Activated B cell treated with CpG ODN at 0.5 μM for 24 hours (primary cell): ENCODE data around the gene CNIH2. TPM values are rescaled to one million over a fixed set of nuclear protein-coding genes. Genes with fewer than 3 reads are reported as not detected.

Experiments
- ATAC-seq: fragments of 200-7000 bp; cut with Tn5 transposase; one replicate; pipeline ENCODE4 v1.10.0; 2021; ENCODE audit warnings: low read depth, mild to moderate bottlenecking, moderate library complexity
- CTCF ChIA-PET: fragments of 350-600 bp; sonication (Branson Sonifier 250); formaldehyde crosslinking; loops from one replicate; lab custom pipeline; 2021; ENCODE audit warnings: antibody characterized with exemption; lab: Charles Lee
- POLR2A ChIA-PET: fragments of 350-600 bp; sonication (Branson Sonifier 250); formaldehyde crosslinking; loops from one replicate; lab custom pipeline; 2021; ENCODE audit warnings: antibody characterized with exemption; lab: Charles Lee
- DNase-seq: peaks from one replicate; pipeline ENCODE4 v3.0.0; 2022
- H3K27ac Mint-ChIP-seq: one replicate; pipeline ENCODE4 v1.8.0; 2020; ENCODE audit warnings: mixed read lengths
- H3K27me3 Mint-ChIP-seq: one replicate; pipeline ENCODE4 v1.8.0; 2021; ENCODE audit warnings: mixed read lengths
- H3K36me3 Mint-ChIP-seq: one replicate; pipeline ENCODE4 v1.8.0; 2021; ENCODE audit warnings: low read depth, mixed read lengths
- H3K4me1 Mint-ChIP-seq: one replicate; pipeline ENCODE4 v1.8.0; 2021; ENCODE audit warnings: mixed read lengths
- H3K4me3 Mint-ChIP-seq: one replicate; pipeline ENCODE4 v1.8.0; 2020; ENCODE audit warnings: mild to moderate bottlenecking, mixed read lengths
- H3K9me3 Mint-ChIP-seq: one replicate; pipeline ENCODE4 v1.8.0; 2020; ENCODE audit warnings: mixed read lengths
- intact Hi-C: fragments of 100-400 bp; cut with micrococcal nuclease; formaldehyde crosslinking; loops from one replicate; pipeline ENCODE4 v1.15.1; 2024
- total RNA-seq: library from RNA; stranded (reverse); gene quantifications from 2 replicates; pipeline ENCODE4 v1.2.3, GENCODE V29; 2022
- TF ChIP-seq, protein P1 (sequence below): fragments of 200-600 bp; IDR thresholded peaks from one replicate; pipeline ENCODE4 v1.8.0; 2022; ENCODE audit warnings: antibody characterized with exemption, mild to moderate bottlenecking

Gene CNIH2
- total RNA-seq, 1 donor from 2014 or later = 0.93 TPM

DNA sequence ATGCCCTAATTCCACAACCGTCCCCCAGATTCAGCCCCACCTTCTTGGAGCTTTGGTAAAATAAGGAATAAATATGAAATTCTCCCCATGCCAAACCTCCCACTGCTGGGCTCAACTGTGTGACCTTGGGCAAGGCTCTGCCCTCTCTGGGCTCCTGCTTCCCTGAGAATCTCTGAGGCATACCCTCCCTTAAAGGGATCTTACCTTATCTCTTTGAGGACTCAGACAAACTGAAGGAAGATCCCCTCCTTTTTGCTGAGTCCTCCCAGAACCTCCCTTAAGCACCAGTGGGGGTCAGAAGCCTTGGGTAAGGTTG, 36.2 kb downstream of the CNIH2 start:
- TF ChIP-seq, protein P1, sequence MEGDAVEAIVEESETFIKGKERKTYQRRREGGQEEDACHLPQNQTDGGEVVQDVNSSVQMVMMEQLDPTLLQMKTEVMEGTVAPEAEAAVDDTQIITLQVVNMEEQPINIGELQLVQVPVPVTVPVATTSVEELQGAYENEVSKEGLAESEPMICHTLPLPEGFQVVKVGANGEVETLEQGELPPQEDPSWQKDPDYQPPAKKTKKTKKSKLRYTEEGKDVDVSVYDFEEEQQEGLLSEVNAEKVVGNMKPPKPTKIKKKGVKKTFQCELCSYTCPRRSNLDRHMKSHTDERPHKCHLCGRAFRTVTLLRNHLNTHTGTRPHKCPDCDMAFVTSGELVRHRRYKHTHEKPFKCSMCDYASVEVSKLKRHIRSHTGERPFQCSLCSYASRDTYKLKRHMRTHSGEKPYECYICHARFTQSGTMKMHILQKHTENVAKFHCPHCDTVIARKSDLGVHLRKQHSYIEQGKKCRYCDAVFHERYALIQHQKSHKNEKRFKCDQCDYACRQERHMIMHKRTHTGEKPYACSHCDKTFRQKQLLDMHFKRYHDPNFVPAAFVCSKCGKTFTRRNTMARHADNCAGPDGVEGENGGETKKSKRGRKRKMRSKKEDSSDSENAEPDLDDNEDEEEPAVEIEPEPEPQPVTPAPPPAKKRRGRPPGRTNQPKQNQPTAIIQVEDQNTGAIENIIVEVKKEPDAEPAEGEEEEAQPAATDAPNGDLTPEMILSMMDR = no peak
- H3K4me1 Mint-ChIP-seq = peaks cover 51% of the 10 kb centered on the region
- ATAC-seq = no peak
- no peak for DNase-seq
- ChIA-PET POLR2A (interaction anchor here (3.1 kb wide), 1 partner anchor 30 kb away, joined by 24 read pairs; the partner anchor contains the start of gene BRMS1), CTCF (interaction anchor here (0.6 to 5.1 kb wide), 3 partner anchors 17 to 485 kb away, joined by 3 to 67 read pairs (median 4); no protein-coding TSS in a partner anchor)
- H3K27ac Mint-ChIP-seq = peak overlapping the region; percentile 30
- H3K9me3 Mint-ChIP-seq = no peaks in the 10 kb centered on the region
- intact Hi-C loops = no loop called here
- peak overlapping the region; percentile 28 for H3K4me3 Mint-ChIP-seq
- peaks cover 2% of the 10 kb centered on the region for H3K36me3 Mint-ChIP-seq
- H3K27me3 Mint-ChIP-seq = no peaks in the 10 kb centered on the region

- no peak for DNase-seq
- intact Hi-C loops = no loop called here
- POLR2A ChIA-PET = interaction anchor here (0.6 to 3.1 kb wide), 2 partner anchors 30 to 45 kb away, joined by 7 to 24 read pairs; partner anchors contain the start of gene BRMS1
- Mint-ChIP-seq H3K4me3 (no peak overlapping the region), H3K9me3 (no peaks in the 10 kb centered on the region), H3K4me1 (peaks cover 53% of the 10 kb centered on the region), H3K27me3 (no peaks in the 10 kb centered on the region), H3K27ac (no peak overlapping the region), H3K36me3 (peaks cover 2% of the 10 kb centered on the region)
- TF ChIP-seq, protein P1 = no peak
- no peak for ATAC-seq
- CTCF ChIA-PET = interaction anchor here (0.6 to 0.7 kb wide), 2 partner anchors 71 to 484 kb away, joined by 3 to 4 read pairs; no protein-coding TSS in a partner anchor
Measured at GRCh38 chr11:66314561-66315497, 36.9 kb downstream of the CNIH2 start.

DNA sequence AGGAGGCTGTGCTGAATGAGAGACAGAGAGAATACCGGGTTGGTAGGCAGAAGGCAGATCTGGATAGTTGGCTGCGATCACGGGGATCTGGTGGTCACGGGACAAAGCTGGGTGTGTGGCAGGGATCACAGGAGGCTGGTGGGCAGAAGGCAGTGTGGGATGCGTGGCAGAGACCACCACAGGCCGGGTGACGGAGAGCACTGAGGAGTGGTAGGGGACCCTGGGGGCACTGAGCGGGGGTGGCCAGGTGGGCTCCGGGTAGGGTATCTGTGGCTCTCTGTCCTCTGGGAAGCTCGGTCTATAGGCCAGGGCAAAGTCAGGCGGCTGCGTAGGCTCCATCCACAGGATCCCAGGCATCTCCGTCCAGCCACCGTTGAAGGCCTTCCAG, 37.5 kb downstream of the CNIH2 start:
- Mint-ChIP-seq H3K9me3 (no peaks in the 10 kb centered on the region), H3K36me3 (peaks cover 2% of the 10 kb centered on the region), H3K27ac (peak overlapping the region; percentile 30), H3K4me3 (peak overlapping the region; percentile 6), H3K4me1 (peaks cover 56% of the 10 kb centered on the region), H3K27me3 (no peaks in the 10 kb centered on the region)
- ChIA-PET CTCF (no interaction called here), POLR2A (interaction anchor here (0.6 to 0.7 kb wide), 3 partner anchors 45 to 362 kb away, joined by 3 to 7 read pairs (median 4); partner anchors contain the start of gene RBM4B)
- intact Hi-C loops = no loop called here
- ATAC-seq = no peak
- TF ChIP-seq, protein P1 = no peak
- no peak for DNase-seq

GRCh38 chr11:66315921-66316811, 38.2 kb downstream of the CNIH2 start:
- TF ChIP-seq, protein P1 = no peak
- Mint-ChIP-seq H3K9me3 (no peaks in the 10 kb centered on the region), H3K27me3 (no peaks in the 10 kb centered on the region), H3K36me3 (peaks cover 2% of the 10 kb centered on the region), H3K4me1 (peaks cover 56% of the 10 kb centered on the region), H3K4me3 (no peak overlapping the region), H3K27ac (peak overlapping the region; percentile 30)
- intact Hi-C loops = no loop called here
- ChIA-PET POLR2A (interaction anchor here (0.6 to 2.3 kb wide), 14 partner anchors 23 to 484 kb away, joined by 3 to 9 read pairs (median 4); partner anchors contain the start of genes RBM4B, SF3B2, YIF1A and ZDHHC24), CTCF (no interaction called here)
- no peak for DNase-seq
- ATAC-seq = no peak
